Calu3 (cell line): ENCODE measurements around the gene C10orf53. TPM values are rescaled to one million over a fixed set of nuclear protein-coding genes. Genes with fewer than 3 reads are reported as not detected.

ENCODE experiments used
- BruUV-seq: library from RNA; stranded (reverse); fragments of 400-500 nt; replicated peaks from 2 replicates; lab custom pipeline; 2021; lab: Mats Ljungman, UMichigan
- CTCF ChIA-PET: fragments of 300-600 bp; sonication (Branson Sonifier 250); formaldehyde crosslinking; loops from one replicate; lab custom pipeline; 2022; ENCODE audit warnings: antibody characterized with exemption; lab: Charles Lee
- DNase-seq: peaks from one replicate; pipeline ENCODE4 v3.0.0; 2022
- H3K27ac Mint-ChIP-seq: one replicate; pipeline ENCODE4 v1.8.0; 2022; ENCODE audit warnings: mixed read lengths; ENCODE audit not compliant: unreplicated experiment
- H3K27me3 Mint-ChIP-seq: one replicate; pipeline ENCODE4 v1.8.0; 2022; ENCODE audit warnings: mixed read lengths; ENCODE audit not compliant: unreplicated experiment
- H3K36me3 Mint-ChIP-seq: one replicate; pipeline ENCODE4 v1.8.0; 2022; ENCODE audit warnings: mild to moderate bottlenecking, moderate library complexity, mixed read lengths; ENCODE audit not compliant: insufficient read depth, unreplicated experiment
- H3K4me1 Mint-ChIP-seq: one replicate; pipeline ENCODE4 v1.8.0; 2022; ENCODE audit warnings: mild to moderate bottlenecking, low read depth, mixed read lengths; ENCODE audit not compliant: unreplicated experiment
- H3K4me3 Mint-ChIP-seq: one replicate; pipeline ENCODE4 v1.8.0; 2022; ENCODE audit warnings: mild to moderate bottlenecking, low read depth, moderate library complexity, mixed read lengths; ENCODE audit not compliant: unreplicated experiment
- H3K9me3 Mint-ChIP-seq: one replicate; pipeline ENCODE4 v1.8.0; 2022; ENCODE audit warnings: low read depth, mixed read lengths; ENCODE audit not compliant: unreplicated experiment
- CTCF ChIP-seq: fragments of 200-600 bp; IDR thresholded peaks from one replicate; pipeline ENCODE4 v1.8.0; 2022; ENCODE audit warnings: antibody characterized with exemption; ENCODE audit not compliant: unreplicated experiment
- intact Hi-C: fragments of 100-400 bp; cut with micrococcal nuclease; formaldehyde crosslinking; loops from one replicate; pipeline ENCODE4 v1.10.0; 2022; ENCODE audit not compliant: unreplicated experiment
- total RNA-seq: library from RNA; stranded (reverse); gene quantifications from 2 replicates; pipeline ENCODE4 v1.2.3, GENCODE V29; 2022

Gene C10orf53
- total RNA-seq, 1 experiment from 2014 or later: not detected

DNA sequence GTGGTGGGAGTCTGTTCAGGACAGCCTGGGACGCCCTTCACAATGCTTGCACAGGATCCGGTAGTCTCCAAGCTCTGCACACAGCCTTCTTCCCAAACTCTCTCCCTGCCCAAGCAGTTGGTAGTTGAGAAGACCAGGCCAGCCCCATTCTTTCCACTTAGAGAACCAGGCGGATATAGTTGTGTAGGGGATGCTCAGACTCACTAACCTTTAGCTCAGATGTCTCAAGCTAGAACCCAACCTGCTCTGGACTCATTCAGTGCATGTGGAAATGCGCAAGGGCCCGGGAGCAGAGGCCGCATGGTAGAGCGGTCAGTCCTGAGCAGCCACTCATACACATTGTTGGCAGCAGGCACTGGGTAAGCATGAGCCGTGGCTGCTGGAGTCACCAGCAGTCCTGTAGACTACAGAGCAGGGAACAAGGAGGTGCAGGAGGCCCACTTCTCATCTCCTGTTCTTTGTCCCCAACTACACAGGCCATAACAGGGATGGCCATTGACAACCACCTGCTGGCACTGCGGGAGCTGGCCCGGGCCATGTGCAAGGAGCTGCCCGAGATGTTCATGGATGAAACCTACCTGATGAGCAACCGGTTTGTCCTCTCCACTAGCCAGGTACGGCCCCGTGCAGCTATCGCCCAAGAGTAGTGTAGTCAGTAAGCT is 17.2 kb upstream of the C10orf53 start:
- no peak for DNase-seq
- Mint-ChIP-seq H3K4me3 (no peak overlapping the region), H3K27me3 (peaks cover 82% of the 10 kb centered on the region), H3K9me3 (peaks cover 4% of the 10 kb centered on the region), H3K27ac (no peak overlapping the region), H3K36me3 (no peaks in the 10 kb centered on the region), H3K4me1 (no peaks in the 10 kb centered on the region)
- CTCF ChIA-PET: no interaction called here
- no TSS peak for BruUV-seq
- intact Hi-C loops: no loop called here
- no peak for TF ChIP-seq CTCF

- Mint-ChIP-seq H3K27me3 (peaks cover 95% of the 10 kb centered on the region), H3K36me3 (no peaks in the 10 kb centered on the region), H3K9me3 (peaks cover 4% of the 10 kb centered on the region), H3K4me1 (no peaks in the 10 kb centered on the region), H3K27ac (no peak overlapping the region), H3K4me3 (no peak overlapping the region)
- intact Hi-C loops: no loop called here
- no TSS peak for BruUV-seq
- TF ChIP-seq CTCF: no peak
- CTCF ChIA-PET: no interaction called here
- DNase-seq: no peak
Observed at GRCh38 chr10:49663596-49663995, 15.9 kb upstream of the C10orf53 start.

DNA sequence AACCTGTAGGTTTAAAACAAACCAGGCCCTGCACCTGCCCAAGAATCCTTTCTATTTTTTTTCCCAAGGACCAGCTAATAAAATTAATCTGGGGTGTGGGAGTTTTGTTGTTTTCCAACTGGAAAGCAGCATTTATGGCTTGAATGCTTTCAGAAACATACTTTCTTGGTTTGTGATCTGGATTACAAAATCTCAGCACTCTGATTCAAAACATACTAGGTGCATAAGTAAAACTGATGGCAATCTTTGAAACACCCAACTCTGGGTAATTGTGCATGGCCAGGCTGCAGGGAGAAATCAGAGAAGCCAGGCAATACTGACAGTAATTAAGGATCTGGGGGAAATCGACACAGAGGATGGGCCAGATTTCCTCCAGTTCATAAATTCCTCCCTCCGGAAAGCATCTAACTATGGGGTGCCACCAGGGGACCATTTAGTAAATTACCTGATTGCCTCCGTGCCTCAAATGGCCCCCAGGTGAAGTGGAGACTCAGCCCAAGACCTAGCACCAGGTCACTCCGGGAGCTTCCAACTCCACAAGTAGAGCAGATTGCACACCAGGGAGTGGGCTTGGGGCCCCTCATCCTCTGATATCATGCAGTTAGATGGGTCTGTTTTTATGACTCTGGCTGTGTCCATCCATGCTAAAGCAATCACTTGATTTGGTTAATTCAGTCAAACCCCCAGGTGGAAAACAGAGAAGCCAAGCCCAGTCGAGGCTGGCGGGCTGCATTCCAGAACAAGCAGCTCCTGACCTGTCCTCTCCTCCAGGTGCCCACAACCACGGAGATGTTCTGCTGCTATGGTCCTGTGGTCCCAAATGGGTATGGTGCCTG is 15.2 kb upstream of the C10orf53 start:
- TF ChIP-seq CTCF: no peak
- no peaks in the 10 kb centered on the region for H3K36me3 Mint-ChIP-seq
- intact Hi-C loops: no loop called here
- no peaks in the 10 kb centered on the region for H3K4me1 Mint-ChIP-seq
- no peak overlapping the region for H3K27ac Mint-ChIP-seq
- no peaks in the 10 kb centered on the region for H3K9me3 Mint-ChIP-seq
- CTCF ChIA-PET: no interaction called here
- peaks cover 99% of the 10 kb centered on the region for H3K27me3 Mint-ChIP-seq
- no peak for DNase-seq
- BruUV-seq: no TSS peak
- H3K4me3 Mint-ChIP-seq: no peak overlapping the region

GRCh38 chr10:49664842-49665355 is 14.6 kb upstream of the C10orf53 start:
- intact Hi-C loops: no loop called here
- no peak for TF ChIP-seq CTCF
- H3K4me3 Mint-ChIP-seq: no peak overlapping the region
- H3K27ac Mint-ChIP-seq: no peak overlapping the region
- CTCF ChIA-PET: no interaction called here
- no peaks in the 10 kb centered on the region for H3K4me1 Mint-ChIP-seq
- no peaks in the 10 kb centered on the region for H3K9me3 Mint-ChIP-seq
- H3K27me3 Mint-ChIP-seq: peaks cover 99% of the 10 kb centered on the region
- no peak for DNase-seq
- no peaks in the 10 kb centered on the region for H3K36me3 Mint-ChIP-seq
- BruUV-seq: no TSS peak
